HG03066 (cell line): ENCODE measurements around the gene FAM120A.
A peak's percentile ranks its signal among the peaks of the same experiment; 100 is the strongest.

Experiments used
- ATAC-seq: cut with Tn5 transposase; IDR thresholded peaks from one replicate; pipeline ENCODE4 v1.9.1; 2021; ENCODE audit warnings: low read depth; ENCODE audit not compliant: unreplicated experiment

The FAM120A gene

GRCh38 chr9:93447655-93448054 lies 3.8 kb upstream of the FAM120A start:
- ATAC-seq = no peak

- peak; percentile 15 for ATAC-seq
Measured at GRCh38 chr9:93451849-93452709, 594 bp downstream of the FAM120A start.

- no peak for ATAC-seq
Measured at GRCh38 chr9:93452710-93453046, 1.2 kb downstream of the FAM120A start.

- peak; percentile 60 for ATAC-seq
Measured at GRCh38 chr9:93453047-93453914, 1.8 kb downstream of the FAM120A start, which contains the start of gene FAM120AOS. FAM120AOS (minus strand) TSS chr9:93453581; CDS start chr9:93452709, 872 bp downstream.

GRCh38 chr9:93456022-93456421 lies 4.5 kb downstream of the FAM120A start:
- ATAC-seq = no peak

GRCh38 chr9:93456504-93456903 lies 5.0 kb downstream of the FAM120A start:
- no peak for ATAC-seq

GRCh38 chr9:93457006-93457405 lies 5.5 kb downstream of the FAM120A start:
- no peak for ATAC-seq

- no peak for ATAC-seq
Measured at GRCh38 chr9:93458712-93459111, 7.2 kb downstream of the FAM120A start.

- ATAC-seq = no peak
Measured at GRCh38 chr9:93459432-93459847, 8.0 kb downstream of the FAM120A start.

GRCh38 chr9:93460689-93461413 lies 9.4 kb downstream of the FAM120A start:
- ATAC-seq = no peak

GRCh38 chr9:93461414-93461743 lies 9.9 kb downstream of the FAM120A start:
- ATAC-seq = no peak

GRCh38 chr9:93461821-93462220 lies 10.3 kb downstream of the FAM120A start:
- ATAC-seq = no peak

- ATAC-seq = no peak
Measured at GRCh38 chr9:93463638-93464248, 12.3 kb downstream of the FAM120A start.

GRCh38 chr9:93464395-93464794 lies 12.9 kb downstream of the FAM120A start:
- ATAC-seq = no peak

- no peak for ATAC-seq
Measured at GRCh38 chr9:93464876-93465275, 13.4 kb downstream of the FAM120A start.

GRCh38 chr9:93465855-93466254 lies 14.4 kb downstream of the FAM120A start:
- ATAC-seq = no peak

- no peak for ATAC-seq
Measured at GRCh38 chr9:93466416-93467061, 15.1 kb downstream of the FAM120A start.

- ATAC-seq = no peak
Measured at GRCh38 chr9:93467062-93467416, 15.6 kb downstream of the FAM120A start.

GRCh38 chr9:93467462-93467861 lies 16.0 kb downstream of the FAM120A start:
- no peak for ATAC-seq

GRCh38 chr9:93468763-93469456 lies 17.4 kb downstream of the FAM120A start:
- ATAC-seq = no peak
